K562 (cell line): Measurements from ENCODE around the gene ZNF512B. TPM values are rescaled to one million over a fixed set of nuclear protein-coding genes. Genes with fewer than 3 reads are reported as not detected.

ENCODE experiments used
- ATAC-seq: fragments of 200-7000 bp; cut with Tn5 transposase; 3 replicates; pipeline ENCODE4 v1.9.1; 2020; ENCODE audit warnings: moderate library complexity
- BruUV-seq: library from RNA; stranded (reverse); fragments of 400-500 nt; replicated peaks from 2 replicates; lab custom pipeline; 2021; lab: Mats Ljungman, UMichigan
- CTCF ChIA-PET: fragments of 300-600 bp; formaldehyde crosslinking; extraction: SDS; loops from one replicate; lab custom pipeline; 2021; ENCODE audit warnings: low intra/inter-chr PET ratio; lab: Yijun Ruan, JAX
- POLR2A ChIA-PET: fragments of 300-600, 350-650 bp; sonication (Branson Sonifier 250); formaldehyde crosslinking; extraction: SDS; loops from one replicate; lab custom pipeline; 2021; ENCODE audit warnings: antibody characterized with exemption, inconsistent platforms; lab: Yijun Ruan, JAX
- DNase-seq, 4 experiments: peaks; one replicate each; pipeline versions ENCODE4 v3.0.0 to v3.0.0-alpha.2; 2011 to 2018; ENCODE audit warnings: low spot score in 3 of 4, mixed read lengths in 3 of 4; ENCODE audit errors: extremely low read depth in 1 of 4
- FAIRE-seq: peaks from 2 replicates; lab custom pipeline; 2011; peaks lifted over from hg19 to GRCh38; lab: Jason Lieb, UNC
- H2AFZ ChIP-seq: 2 replicates; pipeline ENCODE4 v1.6.0; 2011; ENCODE audit warnings: low read depth, low read length, control low read depth, inconsistent platforms
- H3K27ac ChIP-seq: fragments of 200-600 bp; 3 replicates; pipeline ENCODE4 v1.8.0; 2011; ENCODE audit warnings: low read depth, mild to moderate bottlenecking, control low read depth, inconsistent platforms, low read length, moderate library complexity, mixed read lengths; ENCODE audit errors: extremely low read depth
- H3K27me3 ChIP-seq, 2 experiments: fragments of 300-600 bp in 1 of 2; 2 replicates in 1 of 2; 3 replicates in 1 of 2; pipeline versions ENCODE4 v1.6.0 to v1.8.0; 2011; ENCODE audit warnings: inconsistent platforms in 2 of 2, low read length in 2 of 2, mild to moderate bottlenecking in 1 of 2, mixed read lengths in 1 of 2, moderate library complexity in 1 of 2; ENCODE audit not compliant: control insufficient read depth in 2 of 2, insufficient read depth in 2 of 2
- H3K36me3 ChIP-seq: fragments of 300-600 bp; 3 replicates; pipeline ENCODE4 v1.8.0; 2011; ENCODE audit warnings: mild to moderate bottlenecking, low read length, inconsistent platforms; ENCODE audit not compliant: control insufficient read depth, insufficient read depth
- H3K4me1 ChIP-seq, 2 experiments: fragments of 200-600 bp in 1 of 2; replicated peaks in 1 of 2; 2 replicates in 1 of 2; 3 replicates in 1 of 2; pipeline versions ENCODE4 v1.5.1 to v1.8.0; 2011; ENCODE audit warnings: inconsistent platforms in 2 of 2, low read length in 2 of 2, mild to moderate bottlenecking in 1 of 2, mixed read lengths in 1 of 2, moderate library complexity in 1 of 2; ENCODE audit not compliant: control insufficient read depth in 2 of 2, insufficient read depth in 2 of 2
- H3K4me2 ChIP-seq: 2 replicates; pipeline ENCODE4 v1.6.1; 2011; ENCODE audit warnings: low read length, control low read depth, inconsistent platforms, mixed read lengths; ENCODE audit not compliant: insufficient read depth
- H3K4me3 ChIP-seq: fragments of 200-600 bp; sonication (generic), shearing (Covaris generic); 2 replicates; pipeline ENCODE4 v1.5.1; 2016; ENCODE audit warnings: control low read depth, inconsistent platforms
- H3K79me2 ChIP-seq: fragments of 200-600 bp; 3 replicates; pipeline ENCODE4 v1.8.0; 2011; ENCODE audit warnings: low read length, inconsistent platforms; ENCODE audit not compliant: control insufficient read depth, insufficient read depth
- H3K9ac ChIP-seq, 2 experiments: 2 replicates each; pipeline versions ENCODE4 v1.6.0 to v1.6.1; 2011; ENCODE audit warnings: low read depth in 2 of 2, low read length in 2 of 2, control low read depth in 1 of 2, inconsistent platforms in 1 of 2, mild to moderate bottlenecking in 1 of 2, mixed read lengths in 1 of 2; ENCODE audit not compliant: insufficient read depth in 1 of 2
- H3K9me1 ChIP-seq: one replicate; pipeline ENCODE4 v1.6.0; 2011; ENCODE audit warnings: inconsistent platforms, mild to moderate bottlenecking, low read length, moderate library complexity; ENCODE audit not compliant: control insufficient read depth, insufficient read depth
- H3K9me3 ChIP-seq: replicated peaks from 2 replicates; pipeline ENCODE4 v1.5.1; 2011; ENCODE audit warnings: low read depth, low read length, inconsistent platforms; ENCODE audit not compliant: control insufficient read depth, insufficient read depth
- H4K20me1 ChIP-seq: replicated peaks from 2 replicates; pipeline ENCODE4 v1.6.1; 2011; ENCODE audit warnings: low read length, inconsistent platforms, mixed read lengths; ENCODE audit not compliant: control insufficient read depth, insufficient read depth
- CBX1 ChIP-seq: sonication (generic); IDR thresholded peaks from 2 replicates; pipeline ENCODE4 v1.6.1; 2016; ENCODE audit warnings: antibody characterized with exemption, low read depth, mild to moderate bottlenecking
- CHD2 ChIP-seq: IDR thresholded peaks from 2 replicates; pipeline ENCODE4 v1.6.1; 2011; ENCODE audit warnings: low read depth, low read length
- FOXK2 ChIP-seq, 2 experiments: fragments of 450-650 bp; IDR thresholded peaks in 1 of 2; conservative IDR thresholded peaks in 1 of 2; 2 replicates each; pipeline ENCODE4 v1.6.1; 2016; ENCODE audit warnings: low read depth in 2 of 2, mild to moderate bottlenecking in 1 of 2
- HCFC1 ChIP-seq: IDR thresholded peaks from 2 replicates; pipeline ENCODE4 v1.6.1; 2012; ENCODE audit warnings: low read depth, low read length, improper control_type of control experiment
- MAX ChIP-seq: sonication (generic); formaldehyde crosslinking; IDR thresholded peaks from 2 replicates; pipeline ENCODE4 v1.9.0; 2022; ENCODE audit warnings: mild to moderate bottlenecking, missing genetic modification reagents
- RB1 ChIP-seq: fragments of 450-650 bp; IDR thresholded peaks from 2 replicates; pipeline ENCODE4 v1.6.1; 2017; ENCODE audit warnings: low read depth, mild to moderate bottlenecking
- SAP30 ChIP-seq: fragments of 200-600 bp; sonication (generic); IDR thresholded peaks from 2 replicates; pipeline ENCODE4 v1.6.1; 2012; ENCODE audit warnings: borderline replicate concordance, low read depth, mild to moderate bottlenecking, moderate library complexity, low read length, control low read depth, inconsistent platforms; ENCODE audit not compliant: insufficient read depth, poor library complexity, severe bottlenecking
- SMAD1 ChIP-seq: fragments of 150-350 bp; IDR thresholded peaks from 2 replicates; pipeline ENCODE4 v1.6.1; 2014; ENCODE audit warnings: low read length, low read depth; ENCODE audit not compliant: partially characterized antibody
- SMC3 ChIP-seq: conservative IDR thresholded peaks from 2 replicates; pipeline ENCODE4 v1.6.1; 2011; ENCODE audit warnings: low read depth, low read length, improper control_type of control experiment; ENCODE audit not compliant: insufficient read depth
- SRF ChIP-seq, 2 experiments: fragments of 250-450, 450-650 bp in 1 of 2; sonication (Bioruptor Pico) in 1 of 2; sonication (generic) in 1 of 2; formaldehyde crosslinking; IDR thresholded peaks; 2 replicates each; pipeline versions ENCODE4 v1.5.0 to v1.5.1; 2020 to 2022; ENCODE audit warnings: mild to moderate bottlenecking in 1 of 2, missing genetic modification reagents in 1 of 2
- ZNF12 ChIP-seq: sonication (generic); formaldehyde crosslinking; IDR thresholded peaks from 2 replicates; pipeline ENCODE4 v1.4.0; 2020; ENCODE audit warnings: mild to moderate bottlenecking, missing genetic modification reagents
- ZNF449 ChIP-seq: fragments of 250-450 bp; sonication (Bioruptor Pico); IDR thresholded peaks from 2 replicates; pipeline ENCODE4 v1.8.0; 2022; ENCODE audit warnings: moderate library complexity, mild to moderate bottlenecking, inconsistent platforms
- WGBS: fragments of 100-300 bp; shearing (Covaris generic); methylation state at CpG from one replicate; pipeline ENCODE4 v1.1.6; 2016; ENCODE audit warnings: low coverage, mixed read lengths; ENCODE audit not compliant: insufficient coverage; ENCODE audit errors: missing lambda C conversion rate; 5-methylcytosine and 5-hydroxymethylcytosine counted together
- in situ Hi-C: fragments of 300-500 bp; cut with MboI; formaldehyde crosslinking; loops from 4 replicates; pipeline ENCODE4 v1.15.0; 2018; ENCODE audit warnings: inconsistent platforms, mixed read lengths
- intact Hi-C: fragments of 100-400 bp; cut with micrococcal nuclease; formaldehyde crosslinking; loops from 2 replicates; pipeline ENCODE4 v1.14.2; 2022
- polyA plus RNA-seq, 8 experiments: library from polyadenylated mRNA; depleted of rRNA in 4 of 8; stranded (reverse) in 5 of 8; unstranded in 3 of 8; fragments of >200 nt; fragmentation: Nextera tagmentation in 2 of 8; fragmentation: Illumina TruSeq in 1 of 8; extraction: Ambion mirVana in 2 of 8; extraction: Trizol in 1 of 8; gene quantifications; 2 replicates each; pipeline versions ENCODE4 v1.2.1 to v1.2.3, GENCODE V29; 2011 to 2014; ENCODE audit warnings: inconsistent platforms in 1 of 8, missing spikeins in 1 of 8
- total RNA-seq, 7 experiments: library from RNA; depleted of rRNA in 6 of 7; stranded (reverse); fragments of >200 nt in 6 of 7; fragmentation: Illumina TruSeq in 2 of 7; extraction: Trizol in 2 of 7; gene quantifications; 2 replicates each; pipeline versions ENCODE4 v1.2.1 to v1.2.3, GENCODE V29; 2011 to 2021; ENCODE audit warnings: low replicate concordance in 1 of 7

Gene ZNF512B
- total and polyA plus RNA-seq, 9 of the 15 experiments (the other 6 are each of a cell fraction or from before 2014, with no cell fraction given) = 0.01 to 27.8 (median 8.2) TPM

- Histone ChIP-seq H3K9me3 (no peaks in the 10 kb centered on the region), H3K79me2 (peaks cover 10% of the 10 kb centered on the region), H3K27ac (no peak overlapping the region; the same call in 2 of the 3 replicates), H3K4me3 (0 out of 2 replicates have a peak overlapping the region, but pooled peaks have one; percentile 21), H3K4me2 (peak overlapping the region; percentile 72), H3K27me3 (no peaks in the 10 kb centered on the region), H3K9me1 (peaks cover 3% of the 10 kb centered on the region), H3K36me3 (peaks cover 11% of the 10 kb centered on the region; the same call in 1 of the 3 replicates), H3K4me1 (peaks cover 25 to 59% of the 10 kb centered on the region in 2 experiments), H4K20me1 (no peaks in the 10 kb centered on the region), H2AFZ (peak overlapping the region; percentile 93), H3K9ac (peak overlapping the region; percentile 61 to 89)
- CTCF ChIA-PET = interaction anchor here (0.6 to 2.1 kb wide), 10 partner anchors 20 to 523 kb away, joined by 3 to 25 read pairs (median 3); partner anchors contain the start of genes ARFRP1, PTK6 and ZGPAT
- FAIRE-seq = peak; percentile 92
- POLR2A ChIA-PET = interaction anchor here (0.6 to 0.7 kb wide), 4 partner anchors 16 to 352 kb away, joined by 3 to 5 read pairs (median 3); no protein-coding TSS in a partner anchor
- peak; percentile 90 for ATAC-seq
- in situ Hi-C loops = no loop called here
- intact Hi-C loops = loop anchor here (2.0 to 10.0 kb wide), 5 partner anchors 67 to 435 kb away; partner anchors contain the start of genes ABHD16B and TPD52L2
- WGBS = 23% methylated on average over 28 of the region's 37 CpGs
- no TSS peak for BruUV-seq
- peak; percentile 82 to 93 (median 86) for DNase-seq
- TF ChIP-seq SRF (CRISPR knock-in tag; IDR thresholded peaks at IDR 0.05) (0 out of 4 replicates have a peak, but pooled peaks of 1 of the 2 experiments have one; percentile 44), RB1 (peak; percentile 88), CHD2 (0 out of 2 replicates have a peak, but pooled peaks have one; percentile 31), SAP30 (peak; percentile 52), MAX (peak; percentile 55), HCFC1 (no peak), SMC3 (peak; percentile 95), ZNF449 (CRISPR knock-in tag) (no peak), ZNF12 (CRISPR knock-in tag) (no peak; the same call in 1 of the 2 replicates), SMAD1 (no peak), CBX1 (0 out of 2 replicates have a peak, but pooled peaks have one; percentile 35), FOXK2 (conservative IDR thresholded peaks at IDR 0.05 in 1 of 2, IDR thresholded peaks at IDR 0.05 in 1 of 2; ENCODE audit: low read depth in 2 of 2) (peak; percentile 39 to 66; a peak in 2 of 4 replicates)
Observed at GRCh38 chr20:63973636-63974401, 4.1 kb upstream of the ZNF512B start.
